Measurements from ENCODE around the gene EPC2. TPM values are rescaled to one million over a fixed set of nuclear protein-coding genes. Genes with fewer than 3 reads are reported as not detected.

The EPC2 gene
- total RNA-seq, 1 experiment from 2014 or later = 13.8 TPM

GRCh38 chr2:148802448-148803220 is 158.1 kb downstream of the EPC2 start:
- no peak for DNase-seq (ENCODE audit: low read depth)

GRCh38 chr2:148810081-148810480 is 165.5 kb downstream of the EPC2 start:
- no peak for DNase-seq (ENCODE audit: low read depth)

- DNase-seq (ENCODE audit: low read depth) = peak; percentile 57
Measured at GRCh38 chr2:148812306-148812705, 167.8 kb downstream of the EPC2 start.

- DNase-seq (ENCODE audit: low read depth) = no peak
Measured at GRCh38 chr2:148813603-148814065, 169.1 kb downstream of the EPC2 start.

GRCh38 chr2:148814143-148814859 is 169.8 kb downstream of the EPC2 start:
- DNase-seq (ENCODE audit: low read depth) = peak; percentile 35

GRCh38 chr2:148814860-148815419 is 170.4 kb downstream of the EPC2 start:
- DNase-seq (ENCODE audit: low read depth) = peak; percentile 26

- no peak for DNase-seq (ENCODE audit: low read depth)
Measured at GRCh38 chr2:148816176-148816575, 171.6 kb downstream of the EPC2 start.

- DNase-seq (ENCODE audit: low read depth) = no peak
Measured at GRCh38 chr2:148817210-148817708, 172.7 kb downstream of the EPC2 start.

- no peak for DNase-seq (ENCODE audit: low read depth)
Measured at GRCh38 chr2:148819019-148819585, 174.6 kb downstream of the EPC2 start.

- no peak for DNase-seq (ENCODE audit: low read depth)
Measured at GRCh38 chr2:148824190-148824589, 179.6 kb downstream of the EPC2 start.

- no peak for DNase-seq (ENCODE audit: low read depth)
Measured at GRCh38 chr2:148826791-148827190, 182.2 kb downstream of the EPC2 start.

GRCh38 chr2:148828941-148829340 is 184.4 kb downstream of the EPC2 start:
- no peak for DNase-seq (ENCODE audit: low read depth)

- no peak for DNase-seq (ENCODE audit: low read depth)
Measured at GRCh38 chr2:148829618-148830017, 185.1 kb downstream of the EPC2 start.

- DNase-seq (ENCODE audit: low read depth) = no peak
Measured at GRCh38 chr2:148832637-148833036, 188.1 kb downstream of the EPC2 start.

Other genes with a start within 250 kb of the EPC2 start
- gene KIF5C, start 230.5 kb downstream of the EPC2 start, total RNA-seq (2014; rRNA removed) = 0.17 and 0.32 TPM in 2 replicates

Data from LHCN-M2 (cell line).